ENCODE data around the gene MLLT10.

DNA sequence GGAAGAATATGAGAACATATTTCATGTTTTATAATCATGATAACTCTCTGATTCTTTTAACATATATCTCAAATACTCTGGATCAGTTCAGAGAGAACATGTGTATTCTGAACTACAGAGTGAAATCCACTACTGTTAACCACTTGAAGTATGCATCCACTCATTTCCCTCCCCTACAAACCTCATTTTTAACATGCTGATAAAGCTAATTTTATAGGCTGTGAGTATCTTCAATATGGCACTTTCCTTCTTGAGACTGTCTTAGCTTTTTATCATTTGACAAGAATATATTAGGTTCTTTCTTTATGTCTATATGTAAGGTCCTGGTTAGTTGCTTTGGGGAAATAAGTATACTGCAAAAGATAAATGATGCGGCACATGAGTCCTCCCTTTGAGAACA is 154.8 kb downstream of the MLLT10 start:
- TF ChIP-seq POLR2A (IDR thresholded peaks at IDR 0.05; ENCODE audit: low read depth, low read length) (no peak), POLR2AphosphoS5 (IDR thresholded peaks at IDR 0.05; ENCODE audit: low read depth, low read length) (no peak)
